Activated CD8-positive, alpha-beta T cell treated with anti-CD3 and anti-CD28 coated beads for 36 hours (primary cell): Measurements from ENCODE around the gene FBXW7. TPM values are rescaled to one million over a fixed set of nuclear protein-coding genes. Genes with fewer than 3 reads are reported as not detected.
A peak's percentile ranks its signal among the peaks of the same experiment; 100 is the strongest.

ENCODE experiments used
- ATAC-seq: fragments of 200-7000 bp; cut with Tn5 transposase; one replicate; pipeline ENCODE4 v1.10.0; 2021; ENCODE audit warnings: mild to moderate bottlenecking, moderate library complexity
- CTCF ChIA-PET: fragments of 350-600 bp; sonication (Branson Sonifier 250); formaldehyde crosslinking; loops from one replicate; lab custom pipeline; 2021; ENCODE audit warnings: antibody characterized with exemption; lab: Charles Lee
- POLR2A ChIA-PET: fragments of 350-600 bp; sonication (Branson Sonifier 250); formaldehyde crosslinking; loops from one replicate; lab custom pipeline; 2021; ENCODE audit warnings: antibody characterized with exemption; lab: Charles Lee
- DNase-seq: peaks from one replicate; pipeline ENCODE4 v3.0.0-alpha.2; 2020
- H3K27ac Mint-ChIP-seq: one replicate; pipeline ENCODE4 v1.8.0; 2021; ENCODE audit warnings: mild to moderate bottlenecking, mixed read lengths
- H3K27me3 Mint-ChIP-seq: one replicate; pipeline ENCODE4 v1.8.0; 2021; ENCODE audit warnings: mixed read lengths
- H3K36me3 Mint-ChIP-seq: one replicate; pipeline ENCODE4 v1.8.0; 2021; ENCODE audit warnings: low read depth, mixed read lengths
- H3K4me1 Mint-ChIP-seq: one replicate; pipeline ENCODE4 v1.8.0; 2021; ENCODE audit warnings: low read depth, mixed read lengths
- H3K4me3 Mint-ChIP-seq: one replicate; pipeline ENCODE4 v1.8.0; 2021; ENCODE audit warnings: mild to moderate bottlenecking, moderate library complexity, mixed read lengths
- H3K9me3 Mint-ChIP-seq: one replicate; pipeline ENCODE4 v1.8.0; 2021; ENCODE audit warnings: mixed read lengths
- CTCF ChIP-seq: fragments of 200-600 bp; IDR thresholded peaks from one replicate; pipeline ENCODE4 v1.8.0; 2022; ENCODE audit warnings: antibody characterized with exemption, mild to moderate bottlenecking
- intact Hi-C: fragments of 100-400 bp; cut with micrococcal nuclease; formaldehyde crosslinking; loops from one replicate; pipeline ENCODE4 v1.10.0; 2022
- total RNA-seq, 2 experiments: library from RNA; stranded (reverse); gene quantifications; one replicate each; pipeline ENCODE4 v1.2.3, GENCODE V29; 2021

FBXW7 gene
- total RNA-seq, 2 experiments from 2014 or later = 32.6 to 35.1 TPM

- ChIA-PET POLR2A (no interaction called here), CTCF (interaction anchor here (1.4 kb wide), 1 partner anchor 8 kb away, joined by 3 read pairs; no protein-coding TSS in a partner anchor)
- no peaks in the 10 kb centered on the region for H3K27me3 Mint-ChIP-seq
- peaks cover 5% of the 10 kb centered on the region for H3K36me3 Mint-ChIP-seq
- peaks cover 29% of the 10 kb centered on the region for H3K4me1 Mint-ChIP-seq
- ATAC-seq (no peak), DNase-seq (no peak)
- TF ChIP-seq CTCF = no peak
- H3K9me3 Mint-ChIP-seq = no peaks in the 10 kb centered on the region
- no peak overlapping the region for H3K27ac Mint-ChIP-seq
- H3K4me3 Mint-ChIP-seq = no peak overlapping the region
- intact Hi-C loops = no loop called here
These were observed 178.7 kb downstream of the FBXW7 start for GRCh38 chr4:152357206-152357605.

GRCh38 chr4:152356428-152357034, 179.4 kb downstream of the FBXW7 start:
- Mint-ChIP-seq H3K27me3 (no peaks in the 10 kb centered on the region), H3K9me3 (no peaks in the 10 kb centered on the region), H3K4me1 (peaks cover 30% of the 10 kb centered on the region), H3K4me3 (no peak overlapping the region), H3K36me3 (peaks cover 5% of the 10 kb centered on the region), H3K27ac (no peak overlapping the region)
- ATAC-seq (no peak), DNase-seq (no peak)
- intact Hi-C loops = no loop called here
- no peak for TF ChIP-seq CTCF
- ChIA-PET POLR2A (no interaction called here), CTCF (interaction anchor here (1.4 kb wide), 1 partner anchor 8 kb away, joined by 3 read pairs; no protein-coding TSS in a partner anchor)

- peaks cover 20% of the 10 kb centered on the region for H3K4me1 Mint-ChIP-seq
- H3K27me3 Mint-ChIP-seq = no peaks in the 10 kb centered on the region
- H3K36me3 Mint-ChIP-seq = no peaks in the 10 kb centered on the region
- peak overlapping the region; percentile 41 for H3K27ac Mint-ChIP-seq
- ATAC-seq (peak; percentile 81), DNase-seq (peak; percentile 46)
- H3K4me3 Mint-ChIP-seq = peak overlapping the region; percentile 2
- no peak for TF ChIP-seq CTCF
- H3K9me3 Mint-ChIP-seq = no peaks in the 10 kb centered on the region
- ChIA-PET CTCF (no interaction called here), POLR2A (interaction anchor here (0.7 kb wide), 1 partner anchor 26 kb away, joined by 3 read pairs; no protein-coding TSS in a partner anchor)
- intact Hi-C loops = no loop called here
These were observed 183.2 kb downstream of the FBXW7 start for GRCh38 chr4:152352622-152353116.

GRCh38 chr4:152352215-152352614, 183.7 kb downstream of the FBXW7 start:
- no peak for TF ChIP-seq CTCF
- ChIA-PET CTCF (interaction anchor here (0.7 kb wide), 1 partner anchor 24 kb away, joined by 3 read pairs; no protein-coding TSS in a partner anchor), POLR2A (interaction anchor here (0.7 kb wide), 1 partner anchor 27 kb away, joined by 3 read pairs; no protein-coding TSS in a partner anchor)
- peaks cover 20% of the 10 kb centered on the region for H3K4me1 Mint-ChIP-seq
- H3K4me3 Mint-ChIP-seq = peak overlapping the region; percentile 2
- H3K9me3 Mint-ChIP-seq = no peaks in the 10 kb centered on the region
- intact Hi-C loops = no loop called here
- peak overlapping the region; percentile 41 for H3K27ac Mint-ChIP-seq
- DNase-seq (no peak), ATAC-seq (no peak)
- no peaks in the 10 kb centered on the region for H3K36me3 Mint-ChIP-seq
- H3K27me3 Mint-ChIP-seq = no peaks in the 10 kb centered on the region

- Mint-ChIP-seq H3K4me3 (no peak overlapping the region), H3K27me3 (no peaks in the 10 kb centered on the region), H3K36me3 (peaks cover 7% of the 10 kb centered on the region), H3K9me3 (no peaks in the 10 kb centered on the region), H3K4me1 (peaks cover 18% of the 10 kb centered on the region), H3K27ac (no peak overlapping the region)
- no peak for TF ChIP-seq CTCF
- DNase-seq = no peak
- ChIA-PET POLR2A (no interaction called here), CTCF (no interaction called here)
- ATAC-seq = no peak
- intact Hi-C loops = no loop called here
These were observed 184.8 kb downstream of the FBXW7 start for GRCh38 chr4:152351080-152351479.
